ENCODE results near the gene WHRN. TPM values are rescaled to one million over a fixed set of nuclear protein-coding genes. Genes with fewer than 3 reads are reported as not detected.

The WHRN gene
- total and polyA plus RNA-seq, 2 experiments from 2014 or later = 8.3 to 8.9 TPM

DNA sequence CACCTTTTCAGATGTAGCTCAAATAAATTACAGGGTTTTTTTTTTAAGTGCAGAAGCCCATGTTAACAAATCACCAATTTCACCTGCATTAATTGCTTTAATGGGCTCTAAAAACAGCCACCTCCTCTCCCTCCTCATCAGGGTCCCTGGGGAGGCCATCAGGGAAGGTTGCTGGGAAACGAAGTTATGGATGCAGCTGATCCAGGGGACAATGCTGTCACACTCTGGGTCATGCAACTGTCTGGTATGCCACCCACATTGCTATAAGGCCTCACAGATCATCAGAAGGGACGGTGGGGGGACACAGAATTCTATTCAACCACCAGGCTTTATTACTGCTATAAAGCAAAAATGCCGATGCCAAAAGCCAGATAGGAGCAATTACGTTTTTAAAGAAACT lies 9.3 kb downstream of the WHRN start (continued):
- TF ChIP-seq, protein P1, sequence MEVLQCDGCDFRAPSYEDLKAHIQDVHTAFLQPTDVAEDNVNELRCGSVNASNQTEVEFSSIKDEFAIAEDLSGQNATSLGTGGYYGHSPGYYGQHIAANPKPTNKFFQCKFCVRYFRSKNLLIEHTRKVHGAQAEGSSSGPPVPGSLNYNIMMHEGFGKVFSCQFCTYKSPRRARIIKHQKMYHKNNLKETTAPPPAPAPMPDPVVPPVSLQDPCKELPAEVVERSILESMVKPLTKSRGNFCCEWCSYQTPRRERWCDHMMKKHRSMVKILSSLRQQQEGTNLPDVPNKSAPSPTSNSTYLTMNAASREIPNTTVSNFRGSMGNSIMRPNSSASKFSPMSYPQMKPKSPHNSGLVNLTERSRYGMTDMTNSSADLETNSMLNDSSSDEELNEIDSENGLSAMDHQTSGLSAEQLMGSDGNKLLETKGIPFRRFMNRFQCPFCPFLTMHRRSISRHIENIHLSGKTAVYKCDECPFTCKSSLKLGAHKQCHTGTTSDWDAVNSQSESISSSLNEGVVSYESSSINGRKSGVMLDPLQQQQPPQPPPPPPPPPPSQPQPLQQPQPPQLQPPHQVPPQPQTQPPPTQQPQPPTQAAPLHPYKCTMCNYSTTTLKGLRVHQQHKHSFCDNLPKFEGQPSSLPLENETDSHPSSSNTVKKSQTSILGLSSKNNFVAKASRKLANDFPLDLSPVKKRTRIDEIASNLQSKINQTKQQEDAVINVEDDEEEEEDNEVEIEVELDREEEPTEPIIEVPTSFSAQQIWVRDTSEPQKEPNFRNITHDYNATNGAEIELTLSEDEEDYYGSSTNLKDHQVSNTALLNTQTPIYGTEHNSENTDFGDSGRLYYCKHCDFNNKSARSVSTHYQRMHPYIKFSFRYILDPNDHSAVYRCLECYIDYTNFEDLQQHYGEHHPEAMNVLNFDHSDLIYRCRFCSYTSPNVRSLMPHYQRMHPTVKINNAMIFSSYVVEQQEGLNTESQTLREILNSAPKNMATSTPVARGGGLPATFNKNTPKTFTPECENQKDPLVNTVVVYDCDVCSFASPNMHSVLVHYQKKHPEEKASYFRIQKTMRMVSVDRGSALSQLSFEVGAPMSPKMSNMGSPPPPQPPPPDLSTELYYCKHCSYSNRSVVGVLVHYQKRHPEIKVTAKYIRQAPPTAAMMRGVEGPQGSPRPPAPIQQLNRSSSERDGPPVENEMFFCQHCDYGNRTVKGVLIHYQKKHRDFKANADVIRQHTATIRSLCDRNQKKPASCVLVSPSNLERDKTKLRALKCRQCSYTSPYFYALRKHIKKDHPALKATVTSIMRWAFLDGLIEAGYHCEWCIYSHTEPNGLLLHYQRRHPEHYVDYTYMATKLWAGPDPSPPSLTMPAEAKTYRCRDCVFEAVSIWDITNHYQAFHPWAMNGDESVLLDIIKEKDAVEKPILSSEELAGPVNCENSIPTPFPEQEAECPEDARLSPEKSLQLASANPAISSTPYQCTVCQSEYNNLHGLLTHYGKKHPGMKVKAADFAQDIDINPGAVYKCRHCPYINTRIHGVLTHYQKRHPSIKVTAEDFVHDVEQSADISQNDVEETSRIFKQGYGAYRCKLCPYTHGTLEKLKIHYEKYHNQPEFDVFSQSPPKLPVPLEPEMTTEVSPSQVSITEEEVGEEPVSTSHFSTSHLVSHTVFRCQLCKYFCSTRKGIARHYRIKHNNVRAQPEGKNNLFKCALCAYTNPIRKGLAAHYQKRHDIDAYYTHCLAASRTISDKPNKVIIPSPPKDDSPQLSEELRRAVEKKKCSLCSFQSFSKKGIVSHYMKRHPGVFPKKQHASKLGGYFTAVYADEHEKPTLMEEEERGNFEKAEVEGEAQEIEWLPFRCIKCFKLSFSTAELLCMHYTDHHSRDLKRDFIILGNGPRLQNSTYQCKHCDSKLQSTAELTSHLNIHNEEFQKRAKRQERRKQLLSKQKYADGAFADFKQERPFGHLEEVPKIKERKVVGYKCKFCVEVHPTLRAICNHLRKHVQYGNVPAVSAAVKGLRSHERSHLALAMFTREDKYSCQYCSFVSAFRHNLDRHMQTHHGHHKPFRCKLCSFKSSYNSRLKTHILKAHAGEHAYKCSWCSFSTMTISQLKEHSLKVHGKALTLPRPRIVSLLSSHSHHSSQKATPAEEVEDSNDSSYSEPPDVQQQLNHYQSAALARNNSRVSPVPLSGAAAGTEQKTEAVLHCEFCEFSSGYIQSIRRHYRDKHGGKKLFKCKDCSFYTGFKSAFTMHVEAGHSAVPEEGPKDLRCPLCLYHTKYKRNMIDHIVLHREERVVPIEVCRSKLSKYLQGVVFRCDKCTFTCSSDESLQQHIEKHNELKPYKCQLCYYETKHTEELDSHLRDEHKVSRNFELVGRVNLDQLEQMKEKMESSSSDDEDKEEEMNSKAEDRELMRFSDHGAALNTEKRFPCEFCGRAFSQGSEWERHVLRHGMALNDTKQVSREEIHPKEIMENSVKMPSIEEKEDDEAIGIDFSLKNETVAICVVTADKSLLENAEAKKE (CRISPR knock-in tag; IDR thresholded peaks at IDR 0.05) = no peak
- no peak for TF ChIP-seq EZH2 (IDR thresholded peaks at IDR 0.05; ENCODE audit: low read depth, unreplicated experiment)
- TF ChIP-seq ZNF114 (CRISPR knock-in tag; IDR thresholded peaks at IDR 0.05) = no peak
- no peak for TF ChIP-seq STAT1 (IDR thresholded peaks at IDR 0.05; ENCODE audit: unreplicated experiment)
- no peak for TF ChIP-seq EZH2phosphoT487 (IDR thresholded peaks at IDR 0.05; ENCODE audit: unreplicated experiment)
- TF ChIP-seq JUNB (IDR thresholded peaks at IDR 0.05; ENCODE audit: unreplicated experiment) = no peak
- TF ChIP-seq ZNF331 (CRISPR knock-in tag; IDR thresholded peaks at IDR 0.05; ENCODE audit: low read depth) = no peak

DNA sequence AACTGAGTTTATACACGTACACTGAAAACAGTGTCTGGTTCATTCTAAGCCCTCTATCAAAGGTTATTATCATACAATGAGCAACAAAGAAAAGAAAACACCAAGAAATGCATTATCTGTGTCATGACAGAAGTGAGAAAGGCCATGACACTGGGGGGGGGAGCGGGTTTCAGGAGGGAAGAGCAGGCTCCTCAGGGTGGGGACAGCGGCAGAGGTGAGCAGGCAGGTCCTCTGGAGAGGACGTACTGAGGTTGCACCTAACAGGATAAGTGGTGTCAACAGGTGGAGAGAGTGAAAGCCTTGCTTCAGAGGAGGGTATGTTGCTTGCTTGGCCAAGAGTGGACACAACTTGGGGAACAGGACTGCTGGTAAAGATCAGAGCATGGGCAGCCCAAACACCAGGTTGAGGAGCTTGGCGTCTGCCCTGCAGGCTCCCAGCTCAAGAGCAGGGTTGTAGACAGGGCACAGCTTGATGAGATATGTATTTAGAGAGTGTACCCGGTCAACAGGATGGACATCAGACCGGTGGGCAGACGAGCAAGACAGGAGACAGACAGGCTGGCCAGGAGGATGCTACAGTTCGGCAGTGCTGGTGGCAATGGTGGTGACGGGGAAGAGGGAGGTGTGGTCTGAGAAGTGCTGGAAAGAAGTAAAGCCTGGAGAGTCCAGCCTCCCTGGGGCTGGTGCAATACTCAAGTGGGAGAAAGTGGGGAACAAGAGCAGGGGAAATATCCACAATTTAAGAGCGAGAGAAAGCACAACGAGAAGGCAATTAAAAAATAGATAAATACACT lies 10.3 kb downstream of the WHRN start:
- no peaks in the 10 kb centered on the region for H3F3A ChIP-seq (replicated peaks; ENCODE audit: low read depth)
- Mint-ChIP-seq H3K27ac (no peak overlapping the region), H3K27me3 (ENCODE audit: insufficient read depth, low read depth, poor library complexity) (peaks cover 3% of the 10 kb centered on the region), H3K36me3 (ENCODE audit: low read depth) (no peaks in the 10 kb centered on the region), H3K4me1 (peaks cover 14% of the 10 kb centered on the region), H3K4me3 (no peak overlapping the region; the same call in 2 of the 3 replicates), H3K9me3 (no peaks in the 10 kb centered on the region)
- no peak overlapping the region for H3K4me2 ChIP-seq
- peaks cover 3% of the 10 kb centered on the region; the same call in 1 of the 2 replicates for H3K4me1 ChIP-seq (ENCODE audit: insufficient read depth)
- no peak overlapping the region for H3K27ac ChIP-seq (ENCODE audit: low read depth)
- H3K4me3 ChIP-seq = no peak overlapping the region
- no peaks in the 10 kb centered on the region for H3K36me3 ChIP-seq (ENCODE audit: insufficient read depth)
- H3K27me3 ChIP-seq (ENCODE audit: insufficient read depth) = no peaks in the 10 kb centered on the region
- no peaks in the 10 kb centered on the region for H3K79me2 ChIP-seq (replicated peaks; ENCODE audit: insufficient read depth)
- no peak overlapping the region for H2AFZ ChIP-seq
- no peaks in the 10 kb centered on the region for H3K9me2 ChIP-seq (ENCODE audit: insufficient read depth)
- ATAC-seq = no peak
- no peaks in the 10 kb centered on the region for H4K20me1 ChIP-seq (replicated peaks; ENCODE audit: insufficient read depth)
- DNase-seq (ENCODE audit: low spot score) = no peak
- TF ChIP-seq CREB1 (CRISPR knock-in tag; IDR thresholded peaks at IDR 0.05; ENCODE audit: low read depth) = no peak
- no peak for TF ChIP-seq ZNF331 (CRISPR knock-in tag; IDR thresholded peaks at IDR 0.05; ENCODE audit: low read depth)
- TF ChIP-seq, protein P2, sequence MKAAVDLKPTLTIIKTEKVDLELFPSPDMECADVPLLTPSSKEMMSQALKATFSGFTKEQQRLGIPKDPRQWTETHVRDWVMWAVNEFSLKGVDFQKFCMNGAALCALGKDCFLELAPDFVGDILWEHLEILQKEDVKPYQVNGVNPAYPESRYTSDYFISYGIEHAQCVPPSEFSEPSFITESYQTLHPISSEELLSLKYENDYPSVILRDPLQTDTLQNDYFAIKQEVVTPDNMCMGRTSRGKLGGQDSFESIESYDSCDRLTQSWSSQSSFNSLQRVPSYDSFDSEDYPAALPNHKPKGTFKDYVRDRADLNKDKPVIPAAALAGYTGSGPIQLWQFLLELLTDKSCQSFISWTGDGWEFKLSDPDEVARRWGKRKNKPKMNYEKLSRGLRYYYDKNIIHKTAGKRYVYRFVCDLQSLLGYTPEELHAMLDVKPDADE (IDR thresholded peaks at IDR 0.05) = no peak
- TF ChIP-seq, protein P3, sequence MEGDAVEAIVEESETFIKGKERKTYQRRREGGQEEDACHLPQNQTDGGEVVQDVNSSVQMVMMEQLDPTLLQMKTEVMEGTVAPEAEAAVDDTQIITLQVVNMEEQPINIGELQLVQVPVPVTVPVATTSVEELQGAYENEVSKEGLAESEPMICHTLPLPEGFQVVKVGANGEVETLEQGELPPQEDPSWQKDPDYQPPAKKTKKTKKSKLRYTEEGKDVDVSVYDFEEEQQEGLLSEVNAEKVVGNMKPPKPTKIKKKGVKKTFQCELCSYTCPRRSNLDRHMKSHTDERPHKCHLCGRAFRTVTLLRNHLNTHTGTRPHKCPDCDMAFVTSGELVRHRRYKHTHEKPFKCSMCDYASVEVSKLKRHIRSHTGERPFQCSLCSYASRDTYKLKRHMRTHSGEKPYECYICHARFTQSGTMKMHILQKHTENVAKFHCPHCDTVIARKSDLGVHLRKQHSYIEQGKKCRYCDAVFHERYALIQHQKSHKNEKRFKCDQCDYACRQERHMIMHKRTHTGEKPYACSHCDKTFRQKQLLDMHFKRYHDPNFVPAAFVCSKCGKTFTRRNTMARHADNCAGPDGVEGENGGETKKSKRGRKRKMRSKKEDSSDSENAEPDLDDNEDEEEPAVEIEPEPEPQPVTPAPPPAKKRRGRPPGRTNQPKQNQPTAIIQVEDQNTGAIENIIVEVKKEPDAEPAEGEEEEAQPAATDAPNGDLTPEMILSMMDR (conservative IDR thresholded peaks at IDR 0.05; ENCODE audit: low read depth in 2 of 2) = no peak
- no peak for TF ChIP-seq EZH2 (IDR thresholded peaks at IDR 0.05; ENCODE audit: low read depth, unreplicated experiment)
- TF ChIP-seq POLR2AphosphoS5 (IDR thresholded peaks at IDR 0.05; ENCODE audit: low read depth) = no peak
- TF ChIP-seq JUNB (IDR thresholded peaks at IDR 0.05; ENCODE audit: unreplicated experiment) = no peak

All from GM23338 (cell line).